ENCODE results near the gene ABITRAM.
"Not testable (repeated sequence)": the region's sequence is repeated elsewhere in the genome, so short reads cannot be mapped to it uniquely, and the experiment has no call there.

ABITRAM gene
- 8.4 to 19.3 (median 15.7) reads per million in 4 experiments for total RNA-seq

- DNase-seq, result peak; percentile 80
These were observed at the start of gene ABITRAM for GRCh38 chr9:108934323-108934893. Gene ABITRAM, plus strand, starts transcription at chr9:108934400. Its CDS starts 87 bp downstream, at chr9:108934487.

- DNase-seq, result no peak
These were observed 49.5 kb upstream of the ABITRAM start for GRCh38 chr9:108884701-108885100.

- no peak for DNase-seq
These were observed 48.4 kb upstream of the ABITRAM start for GRCh38 chr9:108885643-108886348.

- not testable (repeated sequence) for DNase-seq
These were observed 47.5 kb upstream of the ABITRAM start for GRCh38 chr9:108886594-108887271.

- no peak for DNase-seq
These were observed 44.5 kb upstream of the ABITRAM start for GRCh38 chr9:108889649-108890067.

GRCh38 chr9:108894225-108894997, 39.8 kb upstream of the ABITRAM start:
- no peak for DNase-seq

GRCh38 chr9:108897324-108898096, 36.7 kb upstream of the ABITRAM start:
- DNase-seq, result no peak

GRCh38 chr9:108899023-108899695, 35.0 kb upstream of the ABITRAM start:
- DNase-seq, result not testable (repeated sequence)

GRCh38 chr9:108900176-108900575, 34.0 kb upstream of the ABITRAM start:
- DNase-seq, result no peak

GRCh38 chr9:108903420-108904103, 30.6 kb upstream of the ABITRAM start:
- no peak for DNase-seq

- DNase-seq, result no peak
These were observed 30.0 kb upstream of the ABITRAM start for GRCh38 chr9:108904161-108904560.

- no peak for DNase-seq
These were observed 28.7 kb upstream of the ABITRAM start for GRCh38 chr9:108905494-108905893.

GRCh38 chr9:108910402-108910801, 23.8 kb upstream of the ABITRAM start:
- no peak for DNase-seq

GRCh38 chr9:108910914-108911313, 23.3 kb upstream of the ABITRAM start:
- DNase-seq, result no peak

- no peak for DNase-seq
These were observed 22.4 kb upstream of the ABITRAM start for GRCh38 chr9:108911820-108912219.

GRCh38 chr9:108913391-108913790, 20.8 kb upstream of the ABITRAM start:
- DNase-seq, result no peak

- no peak for DNase-seq
These were observed 14.7 kb upstream of the ABITRAM start for GRCh38 chr9:108919517-108919916.

GRCh38 chr9:108920401-108920800, 13.8 kb upstream of the ABITRAM start:
- not testable (repeated sequence) for DNase-seq

GRCh38 chr9:108921200-108921599, 13.0 kb upstream of the ABITRAM start:
- no peak for DNase-seq

- DNase-seq, result no peak
These were observed 9.7 kb upstream of the ABITRAM start for GRCh38 chr9:108924466-108924865.

GRCh38 chr9:108928386-108928785, 5.8 kb upstream of the ABITRAM start:
- no peak for DNase-seq

All from effector CD8-positive, alpha-beta T cell (primary cell).